Activated naive CD4-positive, alpha-beta T cell treated with anti-CD3 and anti-CD28 coated beads, Interleukin-2, amount 10 ng/mL, durations not matched to agents 7 days and 5 days (primary cell): ENCODE results near the gene IL1RAPL2.
"Not testable (repeated sequence)": the region's sequence is repeated elsewhere in the genome, so short reads cannot be mapped to it uniquely, and the experiment has no call there.

ENCODE experiments used
- CTCF ChIA-PET: fragments of 350-600 bp; sonication (Branson Sonifier 250); formaldehyde crosslinking; loops from one replicate; lab custom pipeline; 2021; ENCODE audit warnings: antibody characterized with exemption; lab: Charles Lee
- DNase-seq: peaks from one replicate; pipeline ENCODE4 v3.0.0-alpha.2; 2020
- H3K27ac Mint-ChIP-seq: one replicate; pipeline ENCODE4 v1.8.0; 2021; ENCODE audit warnings: mild to moderate bottlenecking, moderate library complexity, mixed read lengths
- H3K27me3 Mint-ChIP-seq: one replicate; pipeline ENCODE4 v1.8.0; 2021; ENCODE audit warnings: mild to moderate bottlenecking, mixed read lengths
- H3K36me3 Mint-ChIP-seq: one replicate; pipeline ENCODE4 v1.8.0; 2021; ENCODE audit warnings: mixed read lengths
- H3K4me1 Mint-ChIP-seq: one replicate; pipeline ENCODE4 v1.8.0; 2021; ENCODE audit warnings: mixed read lengths
- H3K4me3 Mint-ChIP-seq: one replicate; pipeline ENCODE4 v1.8.0; 2021; ENCODE audit warnings: mild to moderate bottlenecking, moderate library complexity, mixed read lengths
- H3K9me3 Mint-ChIP-seq: one replicate; pipeline ENCODE4 v1.8.0; 2021; ENCODE audit warnings: mixed read lengths

IL1RAPL2 gene

GRCh38 chrX:105221374-105221773, 655.4 kb downstream of the IL1RAPL2 start:
- no peak overlapping the region for H3K27ac Mint-ChIP-seq
- H3K27me3 Mint-ChIP-seq, result no peaks in the 10 kb centered on the region
- H3K4me1 Mint-ChIP-seq, result no peaks in the 10 kb centered on the region
- no peak for DNase-seq
- no peak overlapping the region for H3K4me3 Mint-ChIP-seq
- H3K9me3 Mint-ChIP-seq, result peaks cover 5% of the 10 kb centered on the region
- no peaks in the 10 kb centered on the region for H3K36me3 Mint-ChIP-seq
- CTCF ChIA-PET, result no interaction called here

GRCh38 chrX:105226499-105226898, 660.5 kb downstream of the IL1RAPL2 start:
- H3K27me3 Mint-ChIP-seq, result no peaks in the 10 kb centered on the region
- no peak for DNase-seq
- H3K4me3 Mint-ChIP-seq, result no peak overlapping the region
- H3K9me3 Mint-ChIP-seq, result no peaks in the 10 kb centered on the region
- H3K27ac Mint-ChIP-seq, result no peak overlapping the region
- H3K36me3 Mint-ChIP-seq, result no peaks in the 10 kb centered on the region
- CTCF ChIA-PET, result no interaction called here
- no peaks in the 10 kb centered on the region for H3K4me1 Mint-ChIP-seq

DNA sequence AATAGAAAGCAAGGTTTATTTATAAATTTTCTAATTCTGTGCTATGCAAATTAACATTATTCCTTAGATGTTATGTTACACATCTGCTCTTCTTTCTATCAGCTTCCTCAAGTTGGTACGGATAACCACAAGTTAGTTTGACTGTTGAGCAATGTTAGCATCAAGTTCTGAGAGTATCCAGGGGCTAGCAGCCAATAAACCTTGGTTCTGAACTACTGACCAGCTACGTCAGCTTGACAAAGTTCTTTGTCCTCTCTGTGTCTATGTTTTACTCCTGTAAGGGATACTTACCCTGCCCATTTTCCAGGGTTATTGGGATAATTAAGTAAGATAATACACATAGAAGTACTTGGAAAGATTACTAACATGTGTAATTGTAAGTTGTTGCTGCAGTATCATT, 662.6 kb downstream of the IL1RAPL2 start:
- CTCF ChIA-PET, result no interaction called here
- Mint-ChIP-seq H3K27ac (no peak overlapping the region), H3K4me3 (no peak overlapping the region), H3K27me3 (no peaks in the 10 kb centered on the region), H3K4me1 (no peaks in the 10 kb centered on the region), H3K9me3 (no peaks in the 10 kb centered on the region), H3K36me3 (no peaks in the 10 kb centered on the region)
- no peak for DNase-seq

GRCh38 chrX:105229146-105229545, 663.1 kb downstream of the IL1RAPL2 start:
- H3K9me3 Mint-ChIP-seq, result no peaks in the 10 kb centered on the region
- no peaks in the 10 kb centered on the region for H3K36me3 Mint-ChIP-seq
- no peaks in the 10 kb centered on the region for H3K27me3 Mint-ChIP-seq
- CTCF ChIA-PET, result no interaction called here
- no peaks in the 10 kb centered on the region for H3K4me1 Mint-ChIP-seq
- no peak overlapping the region for H3K4me3 Mint-ChIP-seq
- DNase-seq, result no peak
- no peak overlapping the region for H3K27ac Mint-ChIP-seq

DNA sequence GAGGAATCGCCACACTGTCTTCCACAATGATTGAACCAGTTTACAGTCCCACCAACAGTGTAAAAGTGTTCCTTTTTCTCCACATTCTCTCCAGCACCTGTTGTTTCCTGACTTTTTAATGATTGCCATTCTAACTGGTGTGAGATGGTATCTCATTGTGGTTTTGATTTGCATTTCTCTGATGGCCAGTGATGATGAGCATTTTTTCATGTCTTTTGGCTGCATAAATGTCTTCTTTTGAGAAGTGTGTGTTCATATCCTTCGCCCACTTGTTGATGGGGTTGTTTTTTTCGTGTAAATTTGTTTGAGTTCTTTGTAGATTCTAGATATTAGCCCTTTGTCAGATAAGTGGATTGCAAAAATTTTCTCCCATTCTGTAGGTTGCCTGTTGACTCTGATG, 671.4 kb downstream of the IL1RAPL2 start:
- H3K4me1 Mint-ChIP-seq, H3K36me3 Mint-ChIP-seq, DNase-seq, H3K4me3 Mint-ChIP-seq, H3K27me3 Mint-ChIP-seq, H3K27ac Mint-ChIP-seq, CTCF ChIA-PET, H3K9me3 Mint-ChIP-seq: not testable (repeated sequence)

- Mint-ChIP-seq H3K36me3 (no peaks in the 10 kb centered on the region), H3K27ac (no peak overlapping the region), H3K4me1 (no peaks in the 10 kb centered on the region), H3K4me3 (no peak overlapping the region), H3K27me3 (no peaks in the 10 kb centered on the region), H3K9me3 (no peaks in the 10 kb centered on the region)
- CTCF ChIA-PET, result no interaction called here
- no peak for DNase-seq
Measured at GRCh38 chrX:105241056-105241455, 675.1 kb downstream of the IL1RAPL2 start.

DNA sequence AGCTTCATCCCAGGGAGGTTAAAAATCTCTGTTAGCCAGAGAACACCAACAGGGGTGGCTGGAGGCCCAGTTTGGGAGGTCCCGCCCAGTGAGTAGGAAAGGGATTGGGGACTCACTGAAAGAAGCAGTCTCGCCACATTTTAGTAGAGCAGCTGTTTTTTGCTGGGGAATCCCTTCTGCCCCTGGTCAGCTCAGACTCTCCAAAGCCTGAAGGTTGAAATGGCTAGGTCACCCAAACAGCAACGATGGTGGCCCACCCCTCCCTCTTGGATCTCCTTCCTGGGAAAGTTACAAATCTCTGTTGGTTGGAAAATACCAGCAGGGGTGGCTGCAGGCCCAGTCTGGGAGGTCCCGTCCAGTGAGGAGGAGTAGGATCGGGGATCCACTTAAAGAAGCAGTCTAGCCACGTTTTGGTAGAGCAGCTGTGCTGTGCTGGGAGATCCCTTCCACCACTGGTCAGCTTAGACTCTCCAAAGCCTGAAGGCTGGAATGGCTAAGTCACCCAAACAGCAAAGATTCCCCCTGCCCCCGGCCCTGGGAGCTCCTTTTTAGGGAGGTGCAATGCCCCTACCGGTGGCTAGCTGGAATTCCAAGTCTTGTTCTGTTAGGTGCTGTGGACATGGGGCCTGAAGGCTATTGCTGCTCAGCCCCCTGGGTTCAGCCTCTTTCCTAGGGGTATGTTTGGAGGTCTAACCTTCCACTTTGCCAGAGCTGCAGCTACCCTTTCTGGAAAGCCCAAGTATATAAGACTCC, 694.5 kb downstream of the IL1RAPL2 start:
- H3K4me1 Mint-ChIP-seq, result no peaks in the 10 kb centered on the region
- H3K27ac Mint-ChIP-seq, result no peak overlapping the region
- no peaks in the 10 kb centered on the region for H3K36me3 Mint-ChIP-seq
- no peaks in the 10 kb centered on the region for H3K27me3 Mint-ChIP-seq
- no peak for DNase-seq
- CTCF ChIA-PET, result no interaction called here
- H3K4me3 Mint-ChIP-seq, result no peak overlapping the region
- H3K9me3 Mint-ChIP-seq, result no peaks in the 10 kb centered on the region

GRCh38 chrX:105263171-105263570, 697.2 kb downstream of the IL1RAPL2 start:
- Mint-ChIP-seq H3K27me3 (no peaks in the 10 kb centered on the region), H3K27ac (no peak overlapping the region), H3K36me3 (no peaks in the 10 kb centered on the region), H3K9me3 (no peaks in the 10 kb centered on the region), H3K4me1 (no peaks in the 10 kb centered on the region), H3K4me3 (no peak overlapping the region)
- DNase-seq, result no peak
- CTCF ChIA-PET, result no interaction called here

GRCh38 chrX:105263801-105264200, 697.8 kb downstream of the IL1RAPL2 start:
- Mint-ChIP-seq H3K36me3 (no peaks in the 10 kb centered on the region), H3K4me1 (no peaks in the 10 kb centered on the region), H3K4me3 (no peak overlapping the region), H3K27ac (no peak overlapping the region), H3K27me3 (no peaks in the 10 kb centered on the region), H3K9me3 (no peaks in the 10 kb centered on the region)
- no peak for DNase-seq
- CTCF ChIA-PET, result no interaction called here

- Mint-ChIP-seq H3K27ac (no peak overlapping the region), H3K4me1 (no peaks in the 10 kb centered on the region), H3K27me3 (no peaks in the 10 kb centered on the region), H3K36me3 (no peaks in the 10 kb centered on the region), H3K4me3 (no peak overlapping the region), H3K9me3 (no peaks in the 10 kb centered on the region)
- no peak for DNase-seq
- CTCF ChIA-PET, result no interaction called here
Measured at GRCh38 chrX:105265093-105265492, 699.1 kb downstream of the IL1RAPL2 start.

GRCh38 chrX:105266456-105266855, 700.5 kb downstream of the IL1RAPL2 start:
- H3K27ac Mint-ChIP-seq, result no peak overlapping the region
- no peak for DNase-seq
- no peaks in the 10 kb centered on the region for H3K4me1 Mint-ChIP-seq

DNA sequence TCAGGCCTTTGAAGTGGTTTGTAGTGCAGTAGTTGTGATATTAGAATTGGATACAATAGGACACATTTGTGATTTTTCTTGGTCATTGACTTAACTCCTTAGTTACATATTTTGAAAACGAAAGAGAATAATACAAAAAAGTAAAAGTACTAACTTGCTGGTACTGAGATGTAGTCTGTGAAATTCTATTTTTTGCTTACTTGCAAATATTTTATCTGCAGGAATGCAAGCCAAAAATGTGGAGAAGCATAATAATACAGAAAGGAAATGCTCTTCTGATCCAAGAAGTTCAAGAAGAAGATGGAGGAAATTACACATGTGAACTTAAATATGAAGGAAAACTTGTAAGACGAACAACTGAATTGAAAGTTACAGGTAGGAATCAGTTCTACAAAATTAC, 701.2 kb downstream of the IL1RAPL2 start:
- H3K4me3 Mint-ChIP-seq, result no peak overlapping the region
- no peaks in the 10 kb centered on the region for H3K4me1 Mint-ChIP-seq
- no peak for DNase-seq
- CTCF ChIA-PET, result no interaction called here
- H3K27me3 Mint-ChIP-seq, result no peaks in the 10 kb centered on the region
- H3K9me3 Mint-ChIP-seq, result no peaks in the 10 kb centered on the region
- H3K27ac Mint-ChIP-seq, result no peak overlapping the region
- no peaks in the 10 kb centered on the region for H3K36me3 Mint-ChIP-seq

More at GRCh38 chrX:105266456-105266855, 700.5 kb downstream of the IL1RAPL2 start:
- Mint-ChIP-seq H3K27me3 (no peaks in the 10 kb centered on the region), H3K4me3 (no peak overlapping the region), H3K36me3 (no peaks in the 10 kb centered on the region), H3K9me3 (no peaks in the 10 kb centered on the region)
- CTCF ChIA-PET, result no interaction called here

- Mint-ChIP-seq H3K27ac (no peak overlapping the region), H3K9me3 (no peaks in the 10 kb centered on the region), H3K27me3 (no peaks in the 10 kb centered on the region), H3K4me1 (no peaks in the 10 kb centered on the region), H3K4me3 (no peak overlapping the region), H3K36me3 (no peaks in the 10 kb centered on the region)
- CTCF ChIA-PET, result no interaction called here
- DNase-seq, result no peak
Measured at GRCh38 chrX:105269386-105269785, 703.4 kb downstream of the IL1RAPL2 start.

DNA sequence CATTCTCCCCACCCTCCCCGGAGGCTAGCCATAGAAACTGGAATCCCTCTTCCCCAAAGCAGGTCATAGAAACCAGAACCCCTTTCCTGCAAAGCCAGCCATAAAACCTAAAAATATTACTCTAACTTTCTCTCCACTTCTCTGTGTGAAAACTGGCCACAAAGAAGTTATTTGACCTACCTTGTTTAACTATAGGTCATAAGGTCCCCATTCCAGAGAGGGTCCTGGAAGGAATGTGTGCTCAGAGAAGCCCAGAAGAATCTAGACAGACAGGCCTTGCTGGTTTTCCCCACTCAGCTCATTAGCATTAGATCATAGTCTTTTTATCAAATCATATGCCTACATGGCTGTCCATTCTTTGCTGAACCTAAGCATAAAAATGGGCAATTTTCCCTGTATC, 707.3 kb downstream of the IL1RAPL2 start:
- H3K27me3 Mint-ChIP-seq, result no peaks in the 10 kb centered on the region
- no peaks in the 10 kb centered on the region for H3K4me1 Mint-ChIP-seq
- H3K9me3 Mint-ChIP-seq, result no peaks in the 10 kb centered on the region
- no peak for DNase-seq
- no peaks in the 10 kb centered on the region for H3K36me3 Mint-ChIP-seq
- no peak overlapping the region for H3K27ac Mint-ChIP-seq
- CTCF ChIA-PET, result no interaction called here
- no peak overlapping the region for H3K4me3 Mint-ChIP-seq

- Mint-ChIP-seq H3K4me3 (no peak overlapping the region), H3K9me3 (no peaks in the 10 kb centered on the region)
- DNase-seq, result no peak
Measured at GRCh38 chrX:105274091-105274490, 708.1 kb downstream of the IL1RAPL2 start.

More at GRCh38 chrX:105274091-105274490, 708.1 kb downstream of the IL1RAPL2 start:
- H3K27me3 Mint-ChIP-seq, result no peaks in the 10 kb centered on the region
- no peaks in the 10 kb centered on the region for H3K4me1 Mint-ChIP-seq
- CTCF ChIA-PET, result no interaction called here
- H3K36me3 Mint-ChIP-seq, result no peaks in the 10 kb centered on the region
- no peak overlapping the region for H3K27ac Mint-ChIP-seq
